ENCODE measurements around the gene HIVEP1. TPM values are rescaled to one million over a fixed set of nuclear protein-coding genes. Genes with fewer than 3 reads are reported as not detected.

The HIVEP1 gene
- total and polyA plus RNA-seq, 2 of the 13 experiments (the other 11 are each of a cell fraction or from before 2014, with no cell fraction given) = 7.4 to 9.9 TPM

DNA sequence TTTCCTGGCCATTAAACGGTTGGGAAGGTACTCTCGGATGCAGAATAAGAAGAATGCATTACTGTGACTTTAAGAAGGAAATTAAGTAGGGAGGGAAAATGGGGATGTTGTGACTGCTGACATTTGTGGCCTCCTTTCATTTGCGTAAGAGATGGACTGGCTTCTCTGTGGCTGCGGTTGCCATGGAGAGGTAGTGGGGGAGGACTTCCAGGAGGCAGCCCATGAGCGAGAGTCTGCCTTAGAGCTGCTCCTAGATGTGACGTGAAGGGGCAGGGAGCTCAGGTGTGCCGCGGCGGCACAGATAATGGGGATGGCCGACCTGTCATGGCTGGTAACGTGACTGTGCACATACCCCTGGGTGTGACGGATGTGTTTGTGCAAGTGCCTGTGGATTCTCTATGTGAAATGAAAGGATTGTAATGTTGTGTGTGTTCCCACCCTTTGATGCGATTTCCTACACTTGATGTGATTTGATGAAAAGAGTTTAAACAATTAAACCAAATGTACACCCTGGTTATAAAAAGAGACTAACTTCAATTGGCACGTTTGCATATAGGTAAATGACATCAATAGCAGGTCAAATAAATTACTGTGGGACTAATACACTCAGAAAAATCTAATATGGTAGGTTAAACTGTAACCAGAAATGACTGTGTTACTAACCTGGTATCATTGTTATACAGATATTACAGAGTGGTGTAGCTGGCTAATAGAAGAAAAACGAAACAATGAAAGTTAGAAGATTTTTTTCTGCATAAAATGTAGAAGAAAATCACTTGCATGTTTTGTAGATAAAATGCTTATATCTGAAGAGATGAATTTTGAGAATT lies 48.9 kb downstream of the HIVEP1 start:
- 98% methylated on average over 15 of the region's 15 CpGs for WGBS (ENCODE audit: low lambda C conversion rate)
- FAIRE-seq (no peak), ATAC-seq (no peak), DNase-seq (ENCODE audit: low spot score) (no peak)
- H3K4me3 ChIP-seq (replicated peaks in 1 of 3; ENCODE audit: insufficient read depth in 1 of 3, low read depth in 2 of 3, low read length in 3 of 3) = no peak overlapping the region
- intact Hi-C loops (cut with micrococcal nuclease; ENCODE audit: unreplicated experiment) (no loop called here), in situ Hi-C loops (cut with HindIII; ENCODE audit: extremely low pct_ligation_motif_present, low pct_unique_long_range_greater_than_20kb) (no loop called here)
- no peaks in the 10 kb centered on the region for H3K9me3 ChIP-seq (ENCODE audit: low read length)
- H3K9ac ChIP-seq (ENCODE audit: insufficient read depth, low read depth, low read length) = no peak overlapping the region
- POLR2A ChIA-PET = no interaction called here
- peak; percentile 20 for TF ChIP-seq RBM22 (optimal IDR thresholded peaks at IDR 0.05; ENCODE audit: low read length)
- no peak for TF ChIP-seq SYNCRIP (IDR thresholded peaks at IDR 0.05; ENCODE audit: insufficient read depth, low read depth, low read length)
- TF ChIP-seq ZNF232 (CRISPR knock-in tag; IDR thresholded peaks at IDR 0.05; ENCODE audit: borderline replicate concordance) = no peak
- no peak overlapping the region for H3K4me2 ChIP-seq (ENCODE audit: low read depth, low read length)
- H3K79me2 ChIP-seq (ENCODE audit: insufficient read depth, low read length) = no peaks in the 10 kb centered on the region
- H3K36me3 ChIP-seq (replicated peaks in 1 of 2; ENCODE audit: control insufficient read depth in 1 of 2, insufficient read depth in 2 of 2, low read length in 2 of 2) = no peaks in the 10 kb centered on the region
- no peaks in the 10 kb centered on the region for H3K4me1 ChIP-seq (ENCODE audit: insufficient read depth, low read length)
- peaks cover 2% of the 10 kb centered on the region; the same call in 1 of the 2 replicates for H4K20me1 ChIP-seq (ENCODE audit: insufficient read depth, low read length)
- no peaks in the 10 kb centered on the region for H3K27me3 ChIP-seq (ENCODE audit: control insufficient read depth in 1 of 2, insufficient read depth in 2 of 2, low read length in 2 of 2)
- CTCF ChIA-PET (ENCODE audit: low intra/inter-chr PET ratio, low total read pairs) = no interaction called here
- H3K27ac ChIP-seq (ENCODE audit: extremely low read length, insufficient read depth, low read length) = no peak overlapping the region
- BruUV-seq (replicated peaks) = no TSS peak
- no peak overlapping the region for H2AFZ ChIP-seq (ENCODE audit: low read length)

DNA sequence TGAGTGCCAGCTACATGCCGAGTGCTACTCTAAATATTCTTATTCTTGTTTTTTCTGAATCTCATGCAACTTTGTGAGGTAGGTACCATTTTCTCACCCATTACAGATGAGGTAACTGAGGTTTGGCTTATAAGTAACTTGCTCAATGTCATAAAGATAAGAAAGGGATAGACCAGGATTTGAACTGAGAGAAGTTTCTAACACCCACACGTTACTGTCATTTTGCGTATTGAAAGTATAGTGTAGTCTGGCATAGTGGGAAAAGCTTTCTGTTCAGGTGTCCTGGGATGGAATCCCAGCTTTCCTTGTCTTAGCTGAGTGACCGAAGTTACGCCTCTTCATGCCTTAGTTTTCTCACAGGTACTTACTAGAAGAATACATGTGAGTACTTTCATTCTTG lies 50.5 kb downstream of the HIVEP1 start:
- Histone ChIP-seq H3K27ac (ENCODE audit: extremely low read length, insufficient read depth, low read length) (no peak overlapping the region), H3K4me3 (replicated peaks in 1 of 3; ENCODE audit: insufficient read depth in 1 of 3, low read depth in 2 of 3, low read length in 3 of 3) (no peak overlapping the region), H3K79me2 (ENCODE audit: insufficient read depth, low read length) (no peaks in the 10 kb centered on the region), H3K9ac (ENCODE audit: insufficient read depth, low read depth, low read length) (no peak overlapping the region), H2AFZ (ENCODE audit: low read length) (no peak overlapping the region), H3K4me1 (ENCODE audit: insufficient read depth, low read length) (no peaks in the 10 kb centered on the region), H4K20me1 (ENCODE audit: insufficient read depth, low read length) (peaks cover 2% of the 10 kb centered on the region), H3K27me3 (ENCODE audit: control insufficient read depth in 1 of 2, insufficient read depth in 2 of 2, low read length in 2 of 2) (no peaks in the 10 kb centered on the region), H3K36me3 (replicated peaks in 1 of 2; ENCODE audit: control insufficient read depth in 1 of 2, insufficient read depth in 2 of 2, low read length in 2 of 2) (no peaks in the 10 kb centered on the region), H3K4me2 (ENCODE audit: low read depth, low read length) (no peak overlapping the region), H3K9me3 (ENCODE audit: low read length) (no peaks in the 10 kb centered on the region)
- in situ Hi-C loops (cut with HindIII; ENCODE audit: extremely low pct_ligation_motif_present, low pct_unique_long_range_greater_than_20kb) = no loop called here
- ATAC-seq = no peak
- FAIRE-seq = no peak
- DNase-seq (ENCODE audit: low spot score) = no peak
- no TSS peak for BruUV-seq (replicated peaks)
- intact Hi-C loops (cut with micrococcal nuclease; ENCODE audit: unreplicated experiment) = no loop called here
- POLR2A ChIA-PET = no interaction called here
- WGBS (ENCODE audit: low lambda C conversion rate) = 97% methylated on average over 5 of the region's 5 CpGs
- CTCF ChIA-PET (ENCODE audit: low intra/inter-chr PET ratio, low total read pairs) = no interaction called here
- TF ChIP-seq, protein P1, sequence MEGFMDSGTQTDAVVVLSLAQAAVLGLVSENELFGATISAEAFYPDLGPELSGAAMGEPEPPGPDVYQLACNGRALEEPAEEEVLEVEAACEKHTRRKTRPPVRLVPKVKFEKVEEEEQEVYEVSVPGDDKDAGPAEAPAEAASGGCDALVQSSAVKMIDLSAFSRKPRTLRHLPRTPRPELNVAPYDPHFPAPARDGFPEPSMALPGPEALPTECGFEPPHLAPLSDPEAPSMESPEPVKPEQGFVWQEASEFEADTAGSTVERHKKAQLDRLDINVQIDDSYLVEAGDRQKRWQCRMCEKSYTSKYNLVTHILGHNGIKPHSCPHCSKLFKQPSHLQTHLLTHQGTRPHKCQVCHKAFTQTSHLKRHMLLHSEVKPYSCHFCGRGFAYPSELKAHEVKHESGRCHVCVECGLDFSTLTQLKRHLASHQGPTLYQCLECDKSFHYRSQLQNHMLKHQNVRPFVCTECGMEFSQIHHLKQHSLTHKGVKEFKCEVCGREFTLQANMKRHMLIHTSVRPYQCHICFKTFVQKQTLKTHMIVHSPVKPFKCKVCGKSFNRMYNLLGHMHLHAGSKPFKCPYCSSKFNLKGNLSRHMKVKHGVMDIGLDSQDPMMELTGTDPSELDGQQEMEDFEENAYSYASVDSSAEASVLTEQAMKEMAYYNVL (CRISPR knock-in tag; IDR thresholded peaks at IDR 0.05; ENCODE audit: borderline replicate concordance) = no peak
- TF ChIP-seq AGO2 (optimal IDR thresholded peaks at IDR 0.05; ENCODE audit: low read depth, low read length) (no peak), RBFOX2 (IDR thresholded peaks at IDR 0.05; ENCODE audit: low read depth, low read length) (no peak), MIER3 (CRISPR knock-in tag; IDR thresholded peaks at IDR 0.05; ENCODE audit: borderline replicate concordance) (no peak), PAF1 (CRISPR knock-in tag; IDR thresholded peaks at IDR 0.05) (no peak)
- TF ChIP-seq, protein P2, sequence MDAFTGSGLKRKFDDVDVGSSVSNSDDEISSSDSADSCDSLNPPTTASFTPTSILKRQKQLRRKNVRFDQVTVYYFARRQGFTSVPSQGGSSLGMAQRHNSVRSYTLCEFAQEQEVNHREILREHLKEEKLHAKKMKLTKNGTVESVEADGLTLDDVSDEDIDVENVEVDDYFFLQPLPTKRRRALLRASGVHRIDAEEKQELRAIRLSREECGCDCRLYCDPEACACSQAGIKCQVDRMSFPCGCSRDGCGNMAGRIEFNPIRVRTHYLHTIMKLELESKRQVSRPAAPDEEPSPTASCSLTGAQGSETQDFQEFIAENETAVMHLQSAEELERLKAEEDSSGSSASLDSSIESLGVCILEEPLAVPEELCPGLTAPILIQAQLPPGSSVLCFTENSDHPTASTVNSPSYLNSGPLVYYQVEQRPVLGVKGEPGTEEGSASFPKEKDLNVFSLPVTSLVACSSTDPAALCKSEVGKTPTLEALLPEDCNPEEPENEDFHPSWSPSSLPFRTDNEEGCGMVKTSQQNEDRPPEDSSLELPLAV (CRISPR knock-in tag; conservative IDR thresholded peaks at IDR 0.05; ENCODE audit: low read depth) = no peak
- TF ChIP-seq, protein P3, sequence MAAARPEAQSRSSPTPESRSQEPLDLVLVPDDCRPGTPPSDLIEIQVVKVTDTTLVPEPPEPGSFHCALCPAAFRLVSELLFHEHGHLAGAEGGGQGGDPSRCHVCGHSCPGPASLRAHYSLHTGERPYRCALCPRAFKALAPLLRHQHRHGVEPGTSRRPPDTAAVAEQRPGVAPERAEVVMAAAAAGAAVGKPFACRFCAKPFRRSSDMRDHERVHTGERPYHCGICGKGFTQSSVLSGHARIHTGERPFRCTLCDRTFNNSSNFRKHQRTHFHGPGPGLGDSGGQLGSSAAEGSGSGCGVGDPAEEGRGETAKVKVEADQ (CRISPR knock-in tag; IDR thresholded peaks at IDR 0.05; ENCODE audit: borderline replicate concordance) = no peak
- TF ChIP-seq, protein P4, sequence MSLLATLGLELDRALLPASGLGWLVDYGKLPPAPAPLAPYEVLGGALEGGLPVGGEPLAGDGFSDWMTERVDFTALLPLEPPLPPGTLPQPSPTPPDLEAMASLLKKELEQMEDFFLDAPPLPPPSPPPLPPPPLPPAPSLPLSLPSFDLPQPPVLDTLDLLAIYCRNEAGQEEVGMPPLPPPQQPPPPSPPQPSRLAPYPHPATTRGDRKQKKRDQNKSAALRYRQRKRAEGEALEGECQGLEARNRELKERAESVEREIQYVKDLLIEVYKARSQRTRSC (CRISPR knock-in tag; IDR thresholded peaks at IDR 0.05; ENCODE audit: low read depth) = no peak

Measured in HepG2 (cell line).